ENCODE measurements around the gene DAAM2.

Gene DAAM2

GRCh38 chr6:39926668-39927067, 134.5 kb downstream of the DAAM2 start:
- no peak overlapping the region for H3K9ac ChIP-seq (ENCODE audit: low read depth, low read length, poor library complexity, severe bottlenecking)
- no peaks in the 10 kb centered on the region for H3K9me3 ChIP-seq (ENCODE audit: insufficient read depth, low read depth, low read length)
- H3K27me3 ChIP-seq (ENCODE audit: insufficient read depth, low read length, poor library complexity, severe bottlenecking), result no peaks in the 10 kb centered on the region
- no peak for TF ChIP-seq EZH2phosphoT487 (IDR thresholded peaks at IDR 0.05; ENCODE audit: borderline replicate concordance)
- TF ChIP-seq, protein P1, sequence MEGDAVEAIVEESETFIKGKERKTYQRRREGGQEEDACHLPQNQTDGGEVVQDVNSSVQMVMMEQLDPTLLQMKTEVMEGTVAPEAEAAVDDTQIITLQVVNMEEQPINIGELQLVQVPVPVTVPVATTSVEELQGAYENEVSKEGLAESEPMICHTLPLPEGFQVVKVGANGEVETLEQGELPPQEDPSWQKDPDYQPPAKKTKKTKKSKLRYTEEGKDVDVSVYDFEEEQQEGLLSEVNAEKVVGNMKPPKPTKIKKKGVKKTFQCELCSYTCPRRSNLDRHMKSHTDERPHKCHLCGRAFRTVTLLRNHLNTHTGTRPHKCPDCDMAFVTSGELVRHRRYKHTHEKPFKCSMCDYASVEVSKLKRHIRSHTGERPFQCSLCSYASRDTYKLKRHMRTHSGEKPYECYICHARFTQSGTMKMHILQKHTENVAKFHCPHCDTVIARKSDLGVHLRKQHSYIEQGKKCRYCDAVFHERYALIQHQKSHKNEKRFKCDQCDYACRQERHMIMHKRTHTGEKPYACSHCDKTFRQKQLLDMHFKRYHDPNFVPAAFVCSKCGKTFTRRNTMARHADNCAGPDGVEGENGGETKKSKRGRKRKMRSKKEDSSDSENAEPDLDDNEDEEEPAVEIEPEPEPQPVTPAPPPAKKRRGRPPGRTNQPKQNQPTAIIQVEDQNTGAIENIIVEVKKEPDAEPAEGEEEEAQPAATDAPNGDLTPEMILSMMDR (conservative IDR thresholded peaks at IDR 0.05; ENCODE audit: low read length), result no peak
- peaks cover 34% of the 10 kb centered on the region for H3K4me1 ChIP-seq (ENCODE audit: insufficient read depth, low read length, poor library complexity, severe bottlenecking)
- no peaks in the 10 kb centered on the region for H3K79me2 ChIP-seq (ENCODE audit: insufficient read depth, low read length)
- H3K4me2 ChIP-seq (ENCODE audit: low read depth, low read length, poor library complexity, severe bottlenecking), result no peak overlapping the region
- H3F3A ChIP-seq (ENCODE audit: low read depth), result no peaks in the 10 kb centered on the region
- no peak overlapping the region for H2AFZ ChIP-seq (ENCODE audit: low read length)
- H3K36me3 ChIP-seq (ENCODE audit: insufficient read depth, low read length), result no peaks in the 10 kb centered on the region
- no peaks in the 10 kb centered on the region for H4K20me1 ChIP-seq (ENCODE audit: insufficient read depth, low read length, poor library complexity, severe bottlenecking)
- H3K9me2 ChIP-seq (replicated peaks; ENCODE audit: low read depth, low read length), result no peaks in the 10 kb centered on the region
- H3K4me3 ChIP-seq (ENCODE audit: low read length, poor library complexity, severe bottlenecking), result no peak overlapping the region

DNA sequence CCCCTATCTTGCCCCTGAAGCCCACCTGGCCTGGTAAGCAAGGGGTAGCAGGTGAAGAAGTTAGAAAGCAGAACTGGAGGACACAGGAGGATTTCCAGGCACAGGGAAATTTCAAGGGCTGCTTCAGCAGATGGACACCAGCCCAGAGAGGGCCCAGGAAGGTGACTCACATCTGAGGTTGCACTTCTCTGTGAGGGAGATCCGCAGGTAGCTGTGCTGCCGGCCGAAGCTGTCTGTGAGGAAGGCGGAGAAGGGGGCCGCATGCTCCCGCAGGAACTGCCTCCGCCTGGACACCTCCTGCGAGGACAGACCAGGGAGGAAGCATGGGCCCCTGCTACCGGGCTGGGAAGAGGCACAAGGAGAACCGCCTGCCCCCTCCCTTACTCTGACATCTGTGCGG, 135.0 kb downstream of the DAAM2 start:
- H3K27me3 ChIP-seq (ENCODE audit: insufficient read depth, low read length, poor library complexity, severe bottlenecking), result no peaks in the 10 kb centered on the region
- no peak overlapping the region for H2AFZ ChIP-seq (ENCODE audit: low read length)
- H3K36me3 ChIP-seq (ENCODE audit: insufficient read depth, low read length), result no peaks in the 10 kb centered on the region
- no peak overlapping the region for H3K4me2 ChIP-seq (ENCODE audit: low read depth, low read length, poor library complexity, severe bottlenecking)
- H3K9me3 ChIP-seq (ENCODE audit: insufficient read depth, low read depth, low read length), result no peaks in the 10 kb centered on the region
- H3K79me2 ChIP-seq (ENCODE audit: insufficient read depth, low read length), result no peaks in the 10 kb centered on the region
- H3K4me3 ChIP-seq (ENCODE audit: low read length, poor library complexity, severe bottlenecking), result no peak overlapping the region
- peaks cover 34% of the 10 kb centered on the region for H3K4me1 ChIP-seq (ENCODE audit: insufficient read depth, low read length, poor library complexity, severe bottlenecking)
- H4K20me1 ChIP-seq (ENCODE audit: insufficient read depth, low read length, poor library complexity, severe bottlenecking), result no peaks in the 10 kb centered on the region
- no peaks in the 10 kb centered on the region for H3F3A ChIP-seq (ENCODE audit: low read depth)
- TF ChIP-seq EZH2phosphoT487 (IDR thresholded peaks at IDR 0.05; ENCODE audit: borderline replicate concordance), result no peak
- TF ChIP-seq, protein P1 (conservative IDR thresholded peaks at IDR 0.05; ENCODE audit: low read length), result no peak
- H3K9ac ChIP-seq (ENCODE audit: low read depth, low read length, poor library complexity, severe bottlenecking), result no peak overlapping the region
- H3K9me2 ChIP-seq (replicated peaks; ENCODE audit: low read depth, low read length), result no peaks in the 10 kb centered on the region

GRCh38 chr6:39929039-39929732, 137.0 kb downstream of the DAAM2 start:
- Histone ChIP-seq H3K36me3 (ENCODE audit: insufficient read depth, low read length) (no peaks in the 10 kb centered on the region), H3F3A (ENCODE audit: low read depth) (no peaks in the 10 kb centered on the region), H3K4me1 (ENCODE audit: insufficient read depth, low read length, poor library complexity, severe bottlenecking) (peaks cover 17% of the 10 kb centered on the region), H3K4me2 (ENCODE audit: low read depth, low read length, poor library complexity, severe bottlenecking) (peak overlapping the region; percentile 30), H3K9me2 (replicated peaks; ENCODE audit: low read depth, low read length) (no peaks in the 10 kb centered on the region), H3K9ac (ENCODE audit: low read depth, low read length, poor library complexity, severe bottlenecking) (no peak overlapping the region), H4K20me1 (ENCODE audit: insufficient read depth, low read length, poor library complexity, severe bottlenecking) (no peaks in the 10 kb centered on the region), H3K27me3 (ENCODE audit: insufficient read depth, low read length, poor library complexity, severe bottlenecking) (no peaks in the 10 kb centered on the region), H3K79me2 (ENCODE audit: insufficient read depth, low read length) (no peaks in the 10 kb centered on the region), H3K9me3 (ENCODE audit: insufficient read depth, low read depth, low read length) (no peaks in the 10 kb centered on the region), H2AFZ (ENCODE audit: low read length) (0 out of 2 replicates have a peak overlapping the region, but pooled peaks have one; percentile 4), H3K4me3 (ENCODE audit: low read length, poor library complexity, severe bottlenecking) (peak overlapping the region; percentile 15)
- TF ChIP-seq, protein P1 (conservative IDR thresholded peaks at IDR 0.05; ENCODE audit: low read length), result no peak

All from Loucy (cell line).